ENCODE measurements around the gene PCDHGA8.

DNA sequence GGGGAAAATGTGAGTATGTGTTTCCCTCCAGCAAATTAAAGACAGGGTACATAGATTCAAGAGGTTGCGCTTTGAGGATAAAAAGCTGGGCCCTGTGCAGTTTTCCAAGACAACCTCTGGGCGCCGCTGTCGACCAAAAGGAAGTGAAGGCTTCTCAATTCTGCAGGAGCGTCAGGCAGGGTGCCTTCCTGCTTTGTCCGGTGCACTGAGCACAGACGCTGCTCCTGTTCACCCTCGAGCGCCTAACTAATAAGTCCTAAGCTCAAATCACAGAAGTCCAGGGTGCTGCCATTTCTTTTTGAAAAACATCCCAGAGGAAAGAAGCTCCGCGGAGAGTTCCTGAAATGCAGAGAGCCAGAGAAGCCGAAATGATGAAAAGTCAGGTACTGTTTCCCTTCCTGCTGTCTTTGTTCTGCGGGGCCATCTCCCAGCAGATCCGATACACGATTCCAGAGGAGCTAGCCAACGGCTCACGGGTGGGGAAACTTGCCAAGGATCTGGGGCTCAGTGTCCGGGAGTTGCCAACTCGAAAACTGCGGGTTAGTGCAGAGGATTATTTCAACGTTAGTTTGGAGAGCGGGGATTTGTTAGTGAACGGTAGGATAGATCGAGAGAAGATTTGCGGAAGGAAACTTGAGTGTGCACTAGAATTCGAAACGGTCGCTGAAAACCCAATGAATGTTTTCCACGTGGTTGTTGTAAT lies 42.4 kb upstream of the PCDHGA8 start, which contains the start of gene PCDHGB1:
- TF ChIP-seq EZH2phosphoT487 (IDR thresholded peaks at IDR 0.05; ENCODE audit: borderline replicate concordance) = no peak
- TF ChIP-seq, protein P1, sequence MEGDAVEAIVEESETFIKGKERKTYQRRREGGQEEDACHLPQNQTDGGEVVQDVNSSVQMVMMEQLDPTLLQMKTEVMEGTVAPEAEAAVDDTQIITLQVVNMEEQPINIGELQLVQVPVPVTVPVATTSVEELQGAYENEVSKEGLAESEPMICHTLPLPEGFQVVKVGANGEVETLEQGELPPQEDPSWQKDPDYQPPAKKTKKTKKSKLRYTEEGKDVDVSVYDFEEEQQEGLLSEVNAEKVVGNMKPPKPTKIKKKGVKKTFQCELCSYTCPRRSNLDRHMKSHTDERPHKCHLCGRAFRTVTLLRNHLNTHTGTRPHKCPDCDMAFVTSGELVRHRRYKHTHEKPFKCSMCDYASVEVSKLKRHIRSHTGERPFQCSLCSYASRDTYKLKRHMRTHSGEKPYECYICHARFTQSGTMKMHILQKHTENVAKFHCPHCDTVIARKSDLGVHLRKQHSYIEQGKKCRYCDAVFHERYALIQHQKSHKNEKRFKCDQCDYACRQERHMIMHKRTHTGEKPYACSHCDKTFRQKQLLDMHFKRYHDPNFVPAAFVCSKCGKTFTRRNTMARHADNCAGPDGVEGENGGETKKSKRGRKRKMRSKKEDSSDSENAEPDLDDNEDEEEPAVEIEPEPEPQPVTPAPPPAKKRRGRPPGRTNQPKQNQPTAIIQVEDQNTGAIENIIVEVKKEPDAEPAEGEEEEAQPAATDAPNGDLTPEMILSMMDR (conservative IDR thresholded peaks at IDR 0.05; ENCODE audit: low read length) = peak; percentile 65
